Skin epidermis (tissue), 12 donors: ENCODE data around the gene IKZF1.
A peak's percentile ranks its signal among the peaks of the same experiment; 100 is the strongest.
"Not testable (repeated sequence)": the region's sequence is repeated elsewhere in the genome, so short reads cannot be mapped to it uniquely, and the experiment has no call there.

ENCODE experiments used
- H3K27ac ChIP-seq, 21 experiments: fragments of 200-600 bp; sonication (generic) in 11 of 21; one replicate each; pipeline ENCODE4 v1.5.0; 2020; ENCODE audit warnings: mild to moderate bottlenecking in 3 of 21, inconsistent platforms in 2 of 21, moderate library complexity in 2 of 21
- H3K4me3 ChIP-seq, 7 experiments: fragments of 200-600 bp; sonication (generic) in 2 of 7; one replicate each; pipeline ENCODE4 v1.5.0; 2020; ENCODE audit warnings: inconsistent platforms in 2 of 7, mild to moderate bottlenecking in 2 of 7, moderate library complexity in 1 of 7

Gene IKZF1

GRCh38 chr7:50324113-50324512 lies 19.6 kb downstream of the IKZF1 start:
- no peak overlapping the region for H3K4me3 ChIP-seq

GRCh38 chr7:50327443-50327842 lies 22.9 kb downstream of the IKZF1 start:
- Histone ChIP-seq H3K27ac (no peak overlapping the region), H3K4me3 (no peak overlapping the region)

More at GRCh38 chr7:50324113-50324512, 19.6 kb downstream of the IKZF1 start:
- H3K27ac ChIP-seq: no peak overlapping the region

GRCh38 chr7:50329775-50330174 lies 25.3 kb downstream of the IKZF1 start:
- Histone ChIP-seq H3K27ac (peak overlapping the region in 11 of 21 experiments; percentile 10 to 92 (median 62)), H3K4me3 (no peak overlapping the region)

- Histone ChIP-seq H3K4me3 (no peak overlapping the region), H3K27ac (peak overlapping the region in 11 of 21 experiments; percentile 17 to 92 (median 62))
Measured at GRCh38 chr7:50330254-50330653, 25.7 kb downstream of the IKZF1 start.

DNA sequence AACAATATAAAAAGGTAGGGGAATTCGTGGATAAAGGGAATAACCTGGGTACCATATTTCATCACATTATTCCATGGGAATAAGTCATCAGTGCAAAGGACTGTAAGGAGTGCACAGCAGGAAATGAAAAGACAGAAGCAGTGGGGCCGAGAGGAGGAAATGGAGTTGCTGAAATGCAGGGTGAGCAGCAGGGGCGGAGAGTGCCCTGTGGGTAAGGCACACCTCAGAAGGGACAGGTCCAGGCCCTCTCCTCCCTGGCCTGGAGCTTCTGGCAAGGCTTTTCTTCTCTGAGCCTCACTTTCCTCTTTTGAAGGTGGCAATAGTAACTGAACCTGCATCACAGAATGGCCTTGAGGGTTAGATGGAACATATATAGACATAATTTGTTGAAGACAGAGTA lies 26.2 kb downstream of the IKZF1 start:
- Histone ChIP-seq H3K4me3 (no peak overlapping the region), H3K27ac (peak overlapping the region in 9 of 21 experiments; percentile 20 to 92 (median 72))

DNA sequence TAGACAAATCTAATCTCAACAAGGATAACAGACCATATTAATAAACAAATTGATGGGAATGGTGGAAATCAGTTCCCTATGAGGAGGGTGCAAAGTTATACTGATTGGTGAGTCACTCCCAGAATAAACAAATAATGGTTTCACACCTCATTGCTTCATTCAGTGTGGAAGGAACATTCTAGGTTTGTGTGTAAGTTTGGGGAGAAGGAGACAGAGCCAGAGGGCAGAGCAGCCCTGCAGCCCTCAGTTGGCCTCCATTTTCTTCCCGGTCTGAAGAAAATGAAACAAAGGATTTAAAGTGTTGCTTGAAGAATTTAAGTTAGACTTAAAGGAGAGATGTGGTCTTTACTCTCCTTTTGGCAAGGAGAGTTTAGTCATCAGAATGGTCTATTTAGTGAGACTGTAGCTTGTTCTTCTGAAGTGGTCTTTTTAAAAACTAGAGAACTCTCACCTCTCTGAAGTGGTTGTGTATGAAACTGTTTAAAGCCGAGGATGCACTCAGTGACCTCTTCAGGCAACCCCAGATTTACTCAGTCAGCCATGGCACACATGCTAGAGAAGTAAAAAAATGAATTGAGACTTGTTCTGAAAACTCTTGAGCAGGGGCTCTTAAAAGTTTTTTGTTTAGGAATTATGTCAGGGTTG lies 27.2 kb downstream of the IKZF1 start:
- no peak overlapping the region for H3K4me3 ChIP-seq
- H3K27ac ChIP-seq: peak overlapping the region in 9 of 21 experiments; percentile 9 to 92 (median 72)

DNA sequence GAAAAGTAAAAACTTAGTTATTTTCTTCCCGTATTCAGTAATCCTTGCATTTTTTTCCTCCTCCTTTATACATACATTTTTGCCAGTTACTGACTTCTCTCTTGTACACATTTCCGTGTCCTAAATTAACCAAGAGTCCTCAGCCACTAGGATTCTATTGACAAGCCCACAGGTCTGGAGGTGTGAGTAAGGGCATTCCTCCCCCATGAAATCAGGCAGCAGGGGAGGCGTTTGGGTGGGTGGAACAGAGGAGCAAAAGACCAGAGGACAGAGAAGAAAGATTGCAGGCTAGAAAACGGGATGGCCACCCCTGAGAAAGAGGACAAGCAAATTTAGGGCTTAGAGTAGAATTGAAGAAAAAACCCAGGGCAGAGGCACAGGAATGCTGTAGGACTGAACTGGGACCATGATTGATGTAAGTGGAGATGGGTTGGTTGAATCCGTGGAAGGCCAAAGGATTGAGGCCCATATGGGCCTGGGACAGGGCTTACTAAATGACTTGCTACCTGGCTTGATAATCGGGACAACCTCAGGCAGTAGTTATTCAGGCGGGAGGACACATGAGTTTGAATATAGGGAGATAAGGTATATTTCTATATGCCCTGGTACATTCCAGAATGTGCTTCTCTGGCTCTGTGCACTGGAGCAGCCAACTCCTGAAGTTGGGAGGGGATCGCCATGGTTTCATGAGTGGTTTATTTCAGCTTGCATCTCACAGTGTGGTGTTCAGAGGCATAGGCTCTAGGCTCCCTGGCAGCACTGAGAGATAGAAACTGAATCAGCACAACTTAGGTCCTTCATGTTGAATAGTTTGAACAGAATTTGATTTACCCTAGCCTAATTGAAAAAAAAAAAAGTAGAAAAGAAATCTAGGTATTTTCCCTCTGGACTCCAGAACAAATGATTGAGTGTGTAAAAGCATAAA lies 28.0 kb downstream of the IKZF1 start:
- Histone ChIP-seq H3K27ac (peak overlapping the region in 10 of 21 experiments; percentile 8 to 92 (median 60)), H3K4me3 (no peak overlapping the region)

DNA sequence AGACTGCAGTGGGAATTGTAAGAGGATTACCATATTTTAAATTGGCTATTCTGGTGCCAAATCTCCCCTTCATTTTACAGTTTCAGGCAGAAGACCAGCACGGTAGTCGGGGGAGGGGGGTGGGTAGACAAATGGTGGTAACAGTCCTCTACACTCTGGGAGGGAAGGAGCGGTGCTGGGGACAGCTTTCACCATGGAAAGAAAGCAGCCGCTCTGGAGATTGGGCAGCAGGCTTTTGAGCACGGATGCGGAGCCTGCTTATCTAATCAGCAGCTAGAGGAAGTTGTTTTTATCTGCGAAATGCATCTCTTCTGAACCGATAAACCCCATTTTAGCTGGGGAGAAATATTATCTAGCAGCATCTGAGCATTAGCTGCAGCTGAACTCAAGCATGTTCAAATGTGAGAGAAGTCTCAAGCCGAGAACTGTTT lies 28.7 kb downstream of the IKZF1 start:
- Histone ChIP-seq H3K4me3 (no peak overlapping the region), H3K27ac (peak overlapping the region in 8 of 21 experiments; percentile 2 to 92 (median 64))

- no peak overlapping the region for H3K4me3 ChIP-seq
Measured at GRCh38 chr7:50334341-50334994, 30.0 kb downstream of the IKZF1 start.

GRCh38 chr7:50335230-50335794 lies 30.8 kb downstream of the IKZF1 start:
- peak overlapping the region in 13 of 21 experiments; percentile 7 to 92 (median 66) for H3K27ac ChIP-seq

More at GRCh38 chr7:50334341-50334994, 30.0 kb downstream of the IKZF1 start:
- H3K27ac ChIP-seq: peak overlapping the region in 6 of 21 experiments; percentile 24 to 92 (median 76)

GRCh38 chr7:50335795-50336754 lies 31.6 kb downstream of the IKZF1 start:
- Histone ChIP-seq H3K4me3 (no peak overlapping the region), H3K27ac (peak overlapping the region in 15 of 21 experiments; percentile 5 to 92 (median 65))

More at GRCh38 chr7:50335230-50335794, 30.8 kb downstream of the IKZF1 start:
- H3K4me3 ChIP-seq: no peak overlapping the region

DNA sequence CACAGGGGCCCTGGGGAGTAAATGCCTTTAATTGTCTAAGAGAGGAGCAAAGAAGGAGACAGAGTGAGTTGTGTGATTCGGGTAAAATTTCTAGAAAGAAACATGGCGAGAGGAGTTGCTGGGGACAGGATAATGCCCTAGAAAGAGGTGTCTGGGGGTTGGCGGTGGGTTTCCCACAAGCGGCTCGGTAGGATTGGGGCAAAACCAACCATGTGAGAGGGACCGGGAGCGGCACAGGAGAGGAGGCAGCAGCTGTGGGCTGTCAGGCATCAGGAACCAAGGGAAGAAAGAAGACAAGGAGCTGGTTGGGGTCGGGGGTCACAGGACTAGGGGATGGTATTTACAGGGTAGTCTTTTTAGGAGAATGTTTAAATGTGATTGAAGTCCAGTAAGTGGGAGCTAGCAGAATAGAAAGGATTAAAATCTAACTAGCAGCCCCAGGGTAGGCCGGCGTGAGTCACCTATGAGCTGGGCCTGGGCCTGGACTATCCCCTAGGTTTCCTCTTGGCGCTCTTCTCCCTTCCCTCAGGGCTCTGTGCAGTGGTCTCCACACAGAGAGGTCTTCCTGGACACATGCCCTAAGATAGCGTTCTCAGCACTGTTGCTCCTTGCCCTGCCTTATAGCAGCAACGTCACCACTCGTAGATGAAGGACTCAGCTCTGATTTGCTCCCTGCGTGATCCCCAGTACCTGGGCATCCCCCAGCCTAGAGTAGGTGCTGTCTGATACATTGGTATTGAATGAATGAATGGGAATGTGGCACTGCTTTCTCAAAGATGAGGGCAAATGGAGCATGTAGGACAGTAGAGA lies 32.6 kb downstream of the IKZF1 start:
- peak overlapping the region in 14 of 21 experiments; percentile 9 to 92 (median 66) for H3K27ac ChIP-seq

DNA sequence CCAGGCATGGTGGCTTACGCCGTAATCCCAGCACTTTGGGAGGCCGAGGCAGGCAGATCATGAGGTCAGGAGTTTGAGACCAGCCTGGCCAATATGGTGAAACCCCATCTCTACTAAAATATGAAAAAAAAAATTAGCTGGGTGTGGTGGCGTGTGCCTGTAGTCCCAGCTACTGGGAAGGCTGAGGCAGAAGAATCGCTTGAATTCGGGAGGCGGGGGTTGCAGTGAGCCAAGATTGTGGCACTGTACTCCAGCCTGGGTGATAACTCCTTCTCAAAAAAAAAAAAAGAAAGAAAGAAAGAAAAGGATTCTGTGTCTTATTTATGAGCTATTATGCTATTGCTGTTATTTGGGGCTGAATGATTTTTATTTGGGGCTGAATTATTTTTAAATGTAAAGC lies 35.0 kb downstream of the IKZF1 start:
- H3K27ac ChIP-seq: peak overlapping the region in 11 of 21 experiments; percentile 42 to 92 (median 70)
- not testable (repeated sequence) for H3K4me3 ChIP-seq

More for the DNA sequence above, 32.6 kb downstream of the IKZF1 start:
- H3K4me3 ChIP-seq: no peak overlapping the region

- H3K4me3 ChIP-seq: no peak overlapping the region
- H3K27ac ChIP-seq: peak overlapping the region in 11 of 21 experiments; percentile 41 to 92 (median 65)
Measured at GRCh38 chr7:50339990-50340500, 35.5 kb downstream of the IKZF1 start.

DNA sequence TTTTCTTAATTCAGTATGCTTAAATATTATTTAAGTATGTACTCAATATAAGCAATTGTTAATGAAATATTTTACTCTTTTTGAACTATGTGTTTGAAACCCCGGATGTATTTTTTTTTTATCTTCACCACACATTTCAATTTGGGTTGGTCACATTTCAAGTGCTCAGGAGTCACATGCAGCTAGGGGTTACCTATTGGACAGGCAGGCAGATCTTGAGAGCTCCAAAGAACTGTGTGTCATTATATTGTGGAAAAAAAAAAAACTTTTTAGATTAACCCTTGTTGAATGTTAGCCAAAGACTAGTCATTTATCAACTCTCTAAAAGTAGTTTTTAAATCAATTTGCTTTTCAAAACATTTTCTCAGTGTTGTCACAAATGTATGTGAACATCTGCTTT lies 37.2 kb downstream of the IKZF1 start:
- Histone ChIP-seq H3K27ac (peak overlapping the region in 6 of 21 experiments; percentile 23 to 92 (median 65)), H3K4me3 (no peak overlapping the region)

- Histone ChIP-seq H3K27ac (peak overlapping the region in 13 of 21 experiments; percentile 9 to 92 (median 39)), H3K4me3 (no peak overlapping the region)
Measured at GRCh38 chr7:50342616-50343114, 38.1 kb downstream of the IKZF1 start.
